H54 (cell line): ENCODE data around the gene GDF2.

ENCODE experiments used
- DNase-seq: peaks from one replicate; pipeline ENCODE4 v3.0.0; 2011; ENCODE audit warnings: low spot score, mixed read lengths; ENCODE audit not compliant: insufficient read length
- FAIRE-seq: peaks from 3 replicates; lab custom pipeline; 2011; peaks lifted over from hg19 to GRCh38; lab: Jason Lieb, UNC
- POLR2A ChIP-seq: IDR thresholded peaks from 2 replicates; pipeline ENCODE4 v1.6.1; 2011; ENCODE audit warnings: low read depth, mild to moderate bottlenecking, low read length

The GDF2 gene

GRCh38 chr10:47286591-47287315 is 35.5 kb upstream of the GDF2 start:
- FAIRE-seq, result no peak
- no peak for TF ChIP-seq POLR2A
- DNase-seq, result no peak

DNA sequence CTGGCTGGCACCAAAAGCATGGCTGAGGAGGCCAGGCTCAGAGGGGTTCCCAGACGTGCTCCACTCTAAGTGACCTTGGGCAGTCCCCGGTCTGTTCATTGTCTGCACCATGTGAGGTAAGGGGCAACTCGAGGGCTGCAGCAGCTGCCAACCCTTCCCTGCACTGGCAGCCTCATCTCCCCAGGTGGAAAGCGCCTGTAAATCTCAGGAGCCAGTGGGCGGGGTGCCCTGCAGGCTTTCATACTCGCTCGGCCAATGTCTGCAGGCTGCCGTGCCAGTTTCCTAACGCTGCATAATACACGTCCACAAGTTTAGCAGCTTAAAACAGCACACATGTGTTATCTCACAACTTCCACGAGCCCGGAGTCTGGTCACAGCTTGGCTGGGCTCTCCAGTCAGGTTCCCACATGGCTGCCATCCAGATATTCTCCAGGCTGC is 34.9 kb upstream of the GDF2 start:
- no peak for TF ChIP-seq POLR2A
- FAIRE-seq (no peak), DNase-seq (no peak)

DNA sequence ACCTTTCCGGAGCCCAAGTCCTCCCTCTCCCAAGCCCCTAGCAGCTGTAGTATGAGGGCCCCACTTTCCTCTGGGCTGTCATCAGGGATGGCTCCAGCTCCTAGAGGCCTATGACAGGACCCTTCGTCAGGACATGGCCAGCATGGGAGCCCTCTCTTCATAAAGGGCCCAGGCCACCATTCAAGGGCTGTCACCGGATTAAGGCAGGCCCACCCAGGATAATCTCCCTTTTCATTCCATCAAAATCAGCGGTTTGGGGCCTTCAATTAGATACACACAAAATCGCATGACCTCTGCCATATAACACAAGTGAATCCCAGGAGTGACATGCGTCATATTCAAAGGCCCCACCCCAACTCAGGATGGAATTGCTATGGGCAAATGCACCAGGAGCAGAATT is 34.4 kb upstream of the GDF2 start:
- FAIRE-seq, result no peak
- TF ChIP-seq POLR2A, result no peak

DNA sequence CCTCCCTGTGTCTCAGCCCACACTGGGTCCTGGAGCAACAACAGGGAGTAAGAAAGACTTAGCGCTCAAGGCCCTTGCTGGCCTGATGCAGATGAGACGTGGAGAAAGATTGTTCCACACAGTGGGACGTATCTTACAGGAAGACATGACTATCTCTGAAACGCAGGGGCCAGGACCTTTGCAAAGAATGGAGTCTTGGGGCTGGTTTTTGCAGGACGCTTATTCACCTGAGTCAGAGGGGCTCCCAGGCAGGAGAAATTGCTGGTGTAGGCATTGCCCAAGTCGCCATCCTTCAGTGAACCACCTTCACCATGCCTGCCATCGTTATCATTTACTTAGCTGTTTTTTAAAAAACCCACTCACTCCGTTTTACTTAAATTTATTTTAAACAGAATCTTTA is 34.0 kb upstream of the GDF2 start:
- no peak for TF ChIP-seq POLR2A
- no peak for FAIRE-seq
- no peak for DNase-seq

More for the DNA sequence above, 34.4 kb upstream of the GDF2 start:
- no peak for DNase-seq

GRCh38 chr10:47288916-47289495 is 33.2 kb upstream of the GDF2 start:
- FAIRE-seq, result no peak
- DNase-seq, result no peak
- no peak for TF ChIP-seq POLR2A

GRCh38 chr10:47289921-47290320 is 32.3 kb upstream of the GDF2 start:
- TF ChIP-seq POLR2A, result no peak
- DNase-seq (no peak), FAIRE-seq (no peak)

DNA sequence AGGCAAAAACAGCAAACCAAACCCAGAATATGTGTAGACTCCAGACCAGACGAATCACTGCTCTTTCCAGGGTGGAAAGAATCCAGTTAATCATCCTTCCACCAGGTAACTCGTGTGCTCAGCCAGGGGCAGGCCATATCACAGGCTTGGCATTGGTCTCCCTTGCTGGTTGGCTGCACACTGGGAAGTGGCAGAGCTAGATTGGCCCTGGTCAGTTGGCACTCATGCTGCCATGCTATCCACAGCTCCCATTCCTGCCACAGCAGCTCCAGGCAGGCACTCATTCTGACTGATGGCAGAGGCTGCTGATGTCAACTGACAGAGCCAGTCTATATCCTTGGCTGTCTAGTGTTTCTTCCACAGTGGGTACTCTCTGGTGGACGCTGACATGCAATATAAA is 31.9 kb upstream of the GDF2 start:
- FAIRE-seq, result no peak
- no peak for TF ChIP-seq POLR2A
- DNase-seq, result no peak

DNA sequence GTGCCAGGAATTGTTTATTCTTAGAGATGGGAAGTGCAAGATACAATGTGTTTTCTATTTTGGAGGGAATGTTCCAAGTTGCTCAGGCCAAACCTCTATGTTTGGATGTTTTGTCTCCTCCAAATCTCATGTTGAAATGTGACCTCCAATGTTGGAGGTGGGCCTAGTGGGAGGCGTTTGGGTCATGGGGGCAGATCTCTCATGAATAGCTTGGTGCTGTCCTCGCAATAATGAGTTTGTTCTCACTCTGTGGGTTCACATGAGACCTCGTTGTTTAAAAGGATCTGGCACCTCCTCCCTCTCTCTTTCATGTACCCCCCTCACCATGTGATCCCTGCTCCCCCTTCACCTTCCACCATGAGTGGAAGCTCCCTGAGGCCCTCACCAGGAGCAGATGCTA is 30.6 kb upstream of the GDF2 start:
- TF ChIP-seq POLR2A, result no peak
- FAIRE-seq, result no peak
- DNase-seq, result no peak

DNA sequence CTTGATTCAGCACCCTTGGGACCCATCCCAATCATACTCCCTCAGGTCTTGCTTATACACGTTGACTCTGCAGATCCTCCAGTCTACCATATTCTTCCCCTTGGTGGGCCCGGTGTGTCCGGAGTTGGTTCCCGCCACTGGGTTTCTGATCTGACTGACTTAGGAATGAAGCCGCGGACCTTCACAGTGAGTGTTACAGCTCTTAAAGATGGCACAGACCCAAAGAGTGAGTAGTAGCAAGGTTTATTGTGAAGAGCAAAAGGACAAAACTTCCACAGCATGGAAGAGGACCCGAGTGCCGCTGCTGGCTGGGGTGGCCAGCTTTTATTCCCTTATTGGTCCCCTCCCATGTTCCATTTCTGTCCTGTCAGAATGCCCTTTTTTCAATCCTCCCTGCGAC is 28.2 kb upstream of the GDF2 start:
- no peak for FAIRE-seq
- TF ChIP-seq POLR2A, result no peak
- DNase-seq, result no peak

GRCh38 chr10:47294501-47294900 is 27.8 kb upstream of the GDF2 start:
- DNase-seq (no peak), FAIRE-seq (no peak)
- TF ChIP-seq POLR2A, result no peak

- no peak for FAIRE-seq
- no peak for DNase-seq
- TF ChIP-seq POLR2A, result no peak
Observed at GRCh38 chr10:47295411-47295810, 26.8 kb upstream of the GDF2 start.

DNA sequence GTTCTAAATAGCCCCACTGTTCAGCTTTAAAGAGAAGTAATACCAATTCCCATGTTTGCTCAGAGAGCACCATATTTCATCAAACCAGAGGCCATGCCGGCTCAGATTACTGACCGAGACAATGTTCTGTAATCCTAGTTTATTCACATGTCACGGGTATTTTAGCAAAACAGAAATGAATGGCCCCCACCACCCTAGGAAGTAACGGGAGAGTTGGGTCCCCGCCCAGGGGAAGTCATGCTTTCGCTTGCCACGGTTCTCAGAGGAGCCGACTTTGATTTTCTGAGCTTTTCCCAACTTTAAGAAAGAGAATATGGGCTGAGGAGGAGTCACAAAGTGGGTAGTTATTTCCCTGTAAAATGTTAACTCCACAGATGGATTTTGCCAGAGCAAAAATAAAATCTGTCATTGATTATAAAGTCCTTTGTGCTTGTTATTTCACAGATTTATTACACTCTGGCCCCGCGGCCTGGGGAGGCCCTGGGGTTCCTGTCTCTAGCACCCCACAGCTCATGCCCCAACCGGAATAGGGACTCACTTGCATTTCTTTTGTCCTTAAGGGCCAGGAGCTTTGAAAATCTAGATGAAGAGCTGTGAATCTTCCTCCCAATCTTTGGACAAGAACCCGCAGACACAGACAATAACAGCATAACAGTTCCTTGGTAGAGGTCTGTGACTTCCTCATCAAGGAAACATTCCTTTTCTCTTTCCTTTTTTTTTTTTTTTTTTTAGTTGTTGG is 25.9 kb upstream of the GDF2 start:
- FAIRE-seq, result no peak

DNA sequence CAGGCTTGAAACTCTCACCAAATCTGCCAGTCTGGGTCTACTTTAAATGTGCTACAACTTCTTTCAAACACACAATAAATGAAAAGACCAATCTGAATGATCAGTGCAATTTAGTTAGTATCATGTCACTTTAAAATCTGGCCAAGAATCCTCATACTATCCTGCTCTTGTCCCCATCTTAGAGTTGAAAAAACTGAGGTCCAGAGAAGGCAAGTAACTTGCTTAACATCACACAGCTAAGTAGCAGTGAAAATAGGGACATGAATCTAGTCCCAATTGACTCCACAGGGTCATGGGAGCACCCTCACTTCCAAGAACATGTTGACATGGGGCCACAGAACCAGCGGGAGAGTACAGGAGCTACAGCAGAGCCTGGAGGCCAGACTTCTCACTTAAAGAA is 25.3 kb upstream of the GDF2 start:
- DNase-seq (no peak), FAIRE-seq (no peak)
- no peak for TF ChIP-seq POLR2A

More for the DNA sequence above, 25.9 kb upstream of the GDF2 start:
- no peak for DNase-seq
- TF ChIP-seq POLR2A, result no peak

- DNase-seq, result no peak
- TF ChIP-seq POLR2A, result no peak
- no peak for FAIRE-seq
Observed at GRCh38 chr10:47297866-47298540, 24.3 kb upstream of the GDF2 start.

DNA sequence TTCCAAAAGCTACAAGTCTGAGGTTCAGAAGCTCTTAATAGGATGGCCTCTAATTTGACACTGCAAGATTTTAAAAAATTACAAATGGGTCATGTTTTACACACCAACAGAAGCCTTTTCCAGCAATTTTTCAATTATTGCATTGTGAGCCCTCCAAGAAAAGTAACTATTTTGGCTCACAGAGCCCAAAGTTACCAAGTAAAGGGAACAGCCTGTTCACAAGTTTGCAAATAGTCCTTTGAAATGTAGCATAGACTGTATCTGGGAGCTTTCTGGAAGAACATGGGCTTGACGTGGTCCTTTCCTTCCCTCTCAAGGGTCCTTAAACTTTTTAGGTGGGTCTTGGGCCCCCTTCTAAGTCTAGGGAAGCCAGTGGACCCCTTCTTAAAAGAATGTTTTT is 23.5 kb upstream of the GDF2 start:
- no peak for TF ChIP-seq POLR2A
- FAIRE-seq, result no peak
- no peak for DNase-seq
